ENCODE results near the gene ITGB1BP1. TPM values are rescaled to one million over a fixed set of nuclear protein-coding genes. Genes with fewer than 3 reads are reported as not detected.
"Not testable (repeated sequence)": the region's sequence is repeated elsewhere in the genome, so short reads cannot be mapped to it uniquely, and the experiment has no call there.

Gene ITGB1BP1
- total and polyA plus RNA-seq, 8 donors, result 71.5 to 89.2 (median 79.2) TPM

GRCh38 chr2:9401059-9401547, 22.2 kb downstream of the ITGB1BP1 start:
- H3K27me3 ChIP-seq, result no peaks in the 10 kb centered on the region
- H3K9me3 ChIP-seq, result no peaks in the 10 kb centered on the region
- H3K4me3 ChIP-seq, result no peak overlapping the region
- H3K36me3 ChIP-seq, result peaks cover 0 to 33% of the 10 kb centered on the region in 2 donors
- no peaks in the 10 kb centered on the region for H3K4me1 ChIP-seq
- ATAC-seq, result no peak
- no peak for TF ChIP-seq CTCF (IDR thresholded peaks at IDR 0.05)
- DNase-seq, result no peak
- H3K27ac ChIP-seq, result no peak overlapping the region
- intact Hi-C loops (cut with DNase I), result no loop called here

GRCh38 chr2:9400268-9401058, 22.9 kb downstream of the ITGB1BP1 start:
- no peaks in the 10 kb centered on the region for H3K27me3 ChIP-seq
- intact Hi-C loops (cut with DNase I), result no loop called here
- H3K9me3 ChIP-seq, result no peaks in the 10 kb centered on the region
- no peak overlapping the region for H3K27ac ChIP-seq
- ATAC-seq (no peak), DNase-seq (no peak)
- TF ChIP-seq CTCF (IDR thresholded peaks at IDR 0.05), result no peak
- peaks cover 0 to 33% of the 10 kb centered on the region in 2 donors for H3K36me3 ChIP-seq
- no peaks in the 10 kb centered on the region for H3K4me1 ChIP-seq
- no peak overlapping the region for H3K4me3 ChIP-seq

GRCh38 chr2:9398881-9399780, 24.2 kb downstream of the ITGB1BP1 start:
- Histone ChIP-seq H3K4me1 (no peaks in the 10 kb centered on the region), H3K27ac (peak overlapping the region in 1 of 2 donors; percentile 13), H3K27me3 (no peaks in the 10 kb centered on the region), H3K36me3 (peaks cover 0 to 32% of the 10 kb centered on the region in 2 donors), H3K9me3 (no peaks in the 10 kb centered on the region), H3K4me3 (no peak overlapping the region)
- TF ChIP-seq CTCF (IDR thresholded peaks at IDR 0.05), result no peak
- intact Hi-C loops (cut with DNase I), result no loop called here
- DNase-seq, result no peak
- peak; percentile 67 for ATAC-seq

GRCh38 chr2:9398251-9398650, 25.1 kb downstream of the ITGB1BP1 start:
- H3K27me3 ChIP-seq; H3K4me1 ChIP-seq; H3K4me3 ChIP-seq; intact Hi-C loops (cut with DNase I); DNase-seq; H3K9me3 ChIP-seq; ATAC-seq: not testable (repeated sequence)
- Histone ChIP-seq H3K36me3 (peaks cover 0 to 32% of the 10 kb centered on the region in 2 donors), H3K27ac (peak overlapping the region in 1 of 2 donors; percentile 13)

GRCh38 chr2:9397201-9397600, 26.1 kb downstream of the ITGB1BP1 start:
- Histone ChIP-seq H3K27me3 (no peaks in the 10 kb centered on the region), H3K4me1 (no peaks in the 10 kb centered on the region), H3K9me3 (no peaks in the 10 kb centered on the region), H3K4me3 (no peak overlapping the region), H3K27ac (no peak overlapping the region), H3K36me3 (peaks cover 0 to 25% of the 10 kb centered on the region in 2 donors)
- no peak for TF ChIP-seq CTCF (IDR thresholded peaks at IDR 0.05)
- no peak for ATAC-seq
- intact Hi-C loops (cut with DNase I), result no loop called here
- DNase-seq, result no peak

All from left lung (tissue), 10 donors.